Keratinocyte (primary cell): ENCODE results near the gene CRYBB2. TPM values are rescaled to one million over a fixed set of nuclear protein-coding genes. Genes with fewer than 3 reads are reported as not detected.

Experiments
- DNase-seq: peaks from one replicate; pipeline ENCODE4 v3.0.0-alpha.2; 2011; ENCODE audit warnings: low read depth, missing footprints, low spot score
- FAIRE-seq: peaks from 2 replicates; lab custom pipeline; 2011; peaks lifted over from hg19 to GRCh38; lab: Jason Lieb, UNC
- H2AFZ ChIP-seq: 2 replicates; pipeline ENCODE4 v1.6.0; 2012; ENCODE audit warnings: low read length, control low read depth, inconsistent platforms; ENCODE audit not compliant: control insufficient read depth
- H3K27ac ChIP-seq: 2 replicates; pipeline ENCODE4 v1.5.1; 2011; ENCODE audit warnings: low read length; ENCODE audit not compliant: control insufficient read depth, insufficient read depth
- H3K27me3 ChIP-seq: 3 replicates; pipeline ENCODE4 v1.6.0; 2011; ENCODE audit warnings: low read length; ENCODE audit not compliant: control insufficient read depth, insufficient read depth; ENCODE audit errors: extremely low read depth
- H3K36me3 ChIP-seq, 2 experiments: 2 replicates in 1 of 2; 3 replicates in 1 of 2; pipeline ENCODE4 v1.5.1; 2011; ENCODE audit warnings: low read length in 2 of 2, mild to moderate bottlenecking in 1 of 2; ENCODE audit not compliant: control insufficient read depth in 2 of 2, insufficient read depth in 2 of 2; ENCODE audit errors: extremely low read depth in 1 of 2
- H3K4me1 ChIP-seq: 3 replicates; pipeline ENCODE4 v1.5.1; 2011; ENCODE audit warnings: low read length; ENCODE audit not compliant: control insufficient read depth, insufficient read depth; ENCODE audit errors: extremely low read depth
- H3K4me2 ChIP-seq: 3 replicates; pipeline ENCODE4 v1.6.0; 2011; ENCODE audit warnings: low read depth, low read length; ENCODE audit not compliant: control insufficient read depth, insufficient read depth; ENCODE audit errors: extremely low read depth
- H3K4me3 ChIP-seq, 3 experiments: fragments of 200-600 bp in 1 of 3; sonication (generic) in 1 of 3; 2 replicates in 2 of 3; 3 replicates in 1 of 3; pipeline ENCODE4 v1.5.1; 2011 to 2016; ENCODE audit warnings: low read length in 3 of 3, mild to moderate bottlenecking in 3 of 3, control low read depth in 2 of 3, inconsistent platforms in 1 of 3, low read depth in 1 of 3, mixed read lengths in 1 of 3, mixed run types in 1 of 3, moderate library complexity in 1 of 3; ENCODE audit not compliant: control insufficient read depth in 2 of 3, insufficient read depth in 2 of 3; ENCODE audit errors: extremely low read depth in 1 of 3
- H3K79me2 ChIP-seq: 2 replicates; pipeline ENCODE4 v1.6.0; 2012; ENCODE audit warnings: low read length; ENCODE audit not compliant: control insufficient read depth, insufficient read depth
- H3K9ac ChIP-seq: 3 replicates; pipeline ENCODE4 v1.6.0; 2011; ENCODE audit warnings: low read length; ENCODE audit not compliant: control insufficient read depth, insufficient read depth; ENCODE audit errors: extremely low read depth
- H3K9me1 ChIP-seq: 3 replicates; pipeline ENCODE4 v1.6.0; 2011; ENCODE audit warnings: low read length; ENCODE audit not compliant: control insufficient read depth, insufficient read depth; ENCODE audit errors: extremely low read depth
- H3K9me3 ChIP-seq: 2 replicates; pipeline ENCODE4 v1.5.1; 2012; ENCODE audit warnings: low read depth, low read length; ENCODE audit not compliant: control insufficient read depth
- H4K20me1 ChIP-seq: 3 replicates; pipeline ENCODE4 v1.6.0; 2011; ENCODE audit warnings: low read length; ENCODE audit not compliant: control insufficient read depth, insufficient read depth; ENCODE audit errors: extremely low read depth
- EZH2 ChIP-seq: IDR thresholded peaks from one replicate; pipeline ENCODE4 v1.6.1; 2012; ENCODE audit warnings: inconsistent platforms, mild to moderate bottlenecking, low read length, moderate library complexity
- dilution Hi-C: fragments of 300-500 bp; cut with MboI; formaldehyde crosslinking; loops from one replicate; pipeline ENCODE4 v1.7.0; 2020; ENCODE audit warnings: low sequenced_read_pairs; ENCODE audit not compliant: extremely low pct_ligation_motif_present
- polyA plus RNA-seq, 5 experiments: library from polyadenylated mRNA; depleted of rRNA in 3 of 5; stranded (reverse) in 3 of 5; stranded (forward) in 1 of 5; unstranded in 1 of 5; fragments of >200 nt; gene quantifications; 1 replicate in 1 of 5; 2 replicates in 3 of 5; 3 replicates in 1 of 5; pipeline versions ENCODE4 v1.2.1 to v1.2.3, GENCODE V29; 2011 to 2012; ENCODE audit warnings: missing spikeins in 2 of 5, low read depth in 1 of 5, low replicate concordance in 1 of 5
- TF ChIP-seq, protein P1 (sequence below), 3 experiments: IDR thresholded peaks in 1 of 3; conservative IDR thresholded peaks in 1 of 3; optimal IDR thresholded peaks in 1 of 3; 2 replicates in 2 of 3; 3 replicates in 1 of 3; pipeline versions ENCODE3 to v1.5.1; 2011; ENCODE audit warnings: low read length in 3 of 3, mild to moderate bottlenecking in 3 of 3, moderate library complexity in 2 of 3, control low read depth in 1 of 3, inconsistent platforms in 1 of 3; ENCODE audit not compliant: insufficient read depth in 2 of 3; ENCODE audit errors: extremely low read depth in 1 of 3

Gene CRYBB2
- polyA plus RNA-seq, 1 donor (not counting 4 experiments of a cell fraction or from before 2014, with no cell fraction given) = 0.55 TPM

DNA sequence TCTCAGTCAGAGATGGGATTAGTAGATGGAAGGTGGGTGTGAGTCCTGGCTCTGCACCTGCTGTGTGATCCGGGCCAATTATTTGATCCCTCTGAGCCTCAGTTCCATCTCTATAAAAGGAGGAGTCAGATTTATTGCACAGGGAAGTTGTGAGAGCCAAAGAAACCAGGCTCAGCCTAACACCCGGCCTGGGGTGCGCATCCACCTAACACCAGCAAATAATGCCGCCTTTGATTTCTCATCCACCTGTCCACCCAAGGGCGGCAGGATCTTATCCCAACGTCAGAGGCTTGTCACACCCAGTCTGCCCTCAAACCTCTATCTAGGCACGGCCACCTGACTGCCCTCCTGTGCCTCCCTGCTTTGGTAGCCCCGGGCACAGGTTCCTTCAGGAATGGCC, 2.4 kb downstream of the CRYBB2 start:
- no peaks in the 10 kb centered on the region for H3K9me3 ChIP-seq
- H3K4me3 ChIP-seq = no peak overlapping the region
- no peak overlapping the region for H3K4me2 ChIP-seq
- no peak overlapping the region for H3K27ac ChIP-seq
- no peaks in the 10 kb centered on the region for H3K4me1 ChIP-seq
- no peaks in the 10 kb centered on the region for H3K9me1 ChIP-seq
- TF ChIP-seq, protein P1, sequence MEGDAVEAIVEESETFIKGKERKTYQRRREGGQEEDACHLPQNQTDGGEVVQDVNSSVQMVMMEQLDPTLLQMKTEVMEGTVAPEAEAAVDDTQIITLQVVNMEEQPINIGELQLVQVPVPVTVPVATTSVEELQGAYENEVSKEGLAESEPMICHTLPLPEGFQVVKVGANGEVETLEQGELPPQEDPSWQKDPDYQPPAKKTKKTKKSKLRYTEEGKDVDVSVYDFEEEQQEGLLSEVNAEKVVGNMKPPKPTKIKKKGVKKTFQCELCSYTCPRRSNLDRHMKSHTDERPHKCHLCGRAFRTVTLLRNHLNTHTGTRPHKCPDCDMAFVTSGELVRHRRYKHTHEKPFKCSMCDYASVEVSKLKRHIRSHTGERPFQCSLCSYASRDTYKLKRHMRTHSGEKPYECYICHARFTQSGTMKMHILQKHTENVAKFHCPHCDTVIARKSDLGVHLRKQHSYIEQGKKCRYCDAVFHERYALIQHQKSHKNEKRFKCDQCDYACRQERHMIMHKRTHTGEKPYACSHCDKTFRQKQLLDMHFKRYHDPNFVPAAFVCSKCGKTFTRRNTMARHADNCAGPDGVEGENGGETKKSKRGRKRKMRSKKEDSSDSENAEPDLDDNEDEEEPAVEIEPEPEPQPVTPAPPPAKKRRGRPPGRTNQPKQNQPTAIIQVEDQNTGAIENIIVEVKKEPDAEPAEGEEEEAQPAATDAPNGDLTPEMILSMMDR (optimal IDR thresholded peaks at IDR 0.05 in 1 of 3, IDR thresholded peaks at IDR 0.05 in 1 of 3, conservative IDR thresholded peaks at IDR 0.05 in 1 of 3; ENCODE audit: extremely low read depth in 1 of 3, insufficient read depth in 2 of 3, low read length in 3 of 3) = no peak
- no peak for TF ChIP-seq EZH2
- H4K20me1 ChIP-seq = no peaks in the 10 kb centered on the region
- no peak for DNase-seq
- H3K36me3 ChIP-seq = no peaks in the 10 kb centered on the region
- dilution Hi-C loops = no loop called here
- no peak overlapping the region for H3K9ac ChIP-seq
- no peak for FAIRE-seq
- no peak overlapping the region for H2AFZ ChIP-seq
- H3K27me3 ChIP-seq = peaks cover 26% of the 10 kb centered on the region
- H3K79me2 ChIP-seq = no peaks in the 10 kb centered on the region

DNA sequence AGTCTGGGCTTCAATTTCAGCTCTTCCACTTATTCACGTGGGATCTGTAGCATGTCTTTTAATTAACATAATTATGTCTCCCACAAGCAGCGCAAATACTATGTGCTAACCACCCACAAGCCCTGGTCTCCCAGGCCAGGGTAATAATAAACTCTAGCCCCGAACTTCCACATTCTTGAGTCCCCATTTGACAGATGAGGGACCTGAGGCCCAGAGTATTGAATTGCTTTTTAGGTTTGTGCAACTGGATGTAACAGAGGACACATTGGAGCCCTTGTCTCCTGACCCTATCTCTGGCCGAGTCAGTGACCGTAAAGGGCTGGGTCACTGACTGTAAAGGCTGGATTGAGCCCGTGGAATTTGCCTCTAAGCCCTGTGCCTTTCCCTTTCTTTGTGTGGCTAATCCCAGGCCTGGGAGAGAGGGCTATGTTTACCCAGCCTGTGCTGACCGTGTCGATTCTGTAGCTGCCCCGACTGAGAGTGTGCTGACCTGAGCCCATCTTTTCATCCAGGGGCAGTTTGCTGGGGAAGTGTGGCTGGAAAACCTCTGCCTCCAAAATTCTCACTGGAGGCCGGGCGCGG, 3.9 kb downstream of the CRYBB2 start:
- TF ChIP-seq, protein P1 (optimal IDR thresholded peaks at IDR 0.05 in 1 of 3, IDR thresholded peaks at IDR 0.05 in 1 of 3, conservative IDR thresholded peaks at IDR 0.05 in 1 of 3; ENCODE audit: extremely low read depth in 1 of 3, insufficient read depth in 2 of 3, low read length in 3 of 3) = no peak
- no peak for TF ChIP-seq EZH2
- no peak overlapping the region for H3K27ac ChIP-seq
- H3K36me3 ChIP-seq = no peaks in the 10 kb centered on the region
- H3K9ac ChIP-seq = no peak overlapping the region
- H3K9me3 ChIP-seq = no peaks in the 10 kb centered on the region
- FAIRE-seq (no peak), DNase-seq (no peak)
- H3K4me3 ChIP-seq = no peak overlapping the region
- peaks cover 26% of the 10 kb centered on the region for H3K27me3 ChIP-seq
- H4K20me1 ChIP-seq = no peaks in the 10 kb centered on the region
- dilution Hi-C loops = no loop called here
- no peaks in the 10 kb centered on the region for H3K79me2 ChIP-seq
- no peak overlapping the region for H3K4me2 ChIP-seq
- H2AFZ ChIP-seq = no peak overlapping the region
- H3K9me1 ChIP-seq = no peaks in the 10 kb centered on the region
- H3K4me1 ChIP-seq = no peaks in the 10 kb centered on the region
